Panc1 (cell line): Measurements from ENCODE around the gene ZC3HAV1.

Experiments
- CTCF ChIP-seq: fragments of 450-650 bp; IDR thresholded peaks from 2 replicates; pipeline ENCODE4 v1.5.1; 2017; ENCODE audit warnings: mild to moderate bottlenecking
- POLR2AphosphoS5 ChIP-seq: IDR thresholded peaks from 2 replicates; pipeline ENCODE4 v1.6.1; 2012; ENCODE audit warnings: mild to moderate bottlenecking, low read depth, low read length, moderate library complexity
- SIN3A ChIP-seq: IDR thresholded peaks from 2 replicates; pipeline ENCODE4 v1.6.1; 2012; ENCODE audit warnings: low read depth, mild to moderate bottlenecking, low read length, moderate library complexity, borderline replicate concordance; ENCODE audit not compliant: insufficient read depth
- TCF7L2 ChIP-seq: IDR thresholded peaks from 2 replicates; pipeline ENCODE4 v1.6.1; 2011; ENCODE audit warnings: mild to moderate bottlenecking, low read depth, low read length, inconsistent platforms
- TF ChIP-seq, protein P1 (sequence below), 2 experiments: IDR thresholded peaks; 2 replicates each; pipeline ENCODE4 v1.6.1; 2011 to 2012; ENCODE audit warnings: low read depth in 2 of 2, control low read depth in 1 of 2, low read length in 1 of 2, mild to moderate bottlenecking in 1 of 2, moderate library complexity in 1 of 2; ENCODE audit not compliant: insufficient read depth in 1 of 2

GRCh38 chr7:139071680-139072079 is 37.8 kb downstream of the ZC3HAV1 start:
- no peak for TF ChIP-seq CTCF
- TF ChIP-seq POLR2AphosphoS5, result no peak
- TF ChIP-seq, protein P1, sequence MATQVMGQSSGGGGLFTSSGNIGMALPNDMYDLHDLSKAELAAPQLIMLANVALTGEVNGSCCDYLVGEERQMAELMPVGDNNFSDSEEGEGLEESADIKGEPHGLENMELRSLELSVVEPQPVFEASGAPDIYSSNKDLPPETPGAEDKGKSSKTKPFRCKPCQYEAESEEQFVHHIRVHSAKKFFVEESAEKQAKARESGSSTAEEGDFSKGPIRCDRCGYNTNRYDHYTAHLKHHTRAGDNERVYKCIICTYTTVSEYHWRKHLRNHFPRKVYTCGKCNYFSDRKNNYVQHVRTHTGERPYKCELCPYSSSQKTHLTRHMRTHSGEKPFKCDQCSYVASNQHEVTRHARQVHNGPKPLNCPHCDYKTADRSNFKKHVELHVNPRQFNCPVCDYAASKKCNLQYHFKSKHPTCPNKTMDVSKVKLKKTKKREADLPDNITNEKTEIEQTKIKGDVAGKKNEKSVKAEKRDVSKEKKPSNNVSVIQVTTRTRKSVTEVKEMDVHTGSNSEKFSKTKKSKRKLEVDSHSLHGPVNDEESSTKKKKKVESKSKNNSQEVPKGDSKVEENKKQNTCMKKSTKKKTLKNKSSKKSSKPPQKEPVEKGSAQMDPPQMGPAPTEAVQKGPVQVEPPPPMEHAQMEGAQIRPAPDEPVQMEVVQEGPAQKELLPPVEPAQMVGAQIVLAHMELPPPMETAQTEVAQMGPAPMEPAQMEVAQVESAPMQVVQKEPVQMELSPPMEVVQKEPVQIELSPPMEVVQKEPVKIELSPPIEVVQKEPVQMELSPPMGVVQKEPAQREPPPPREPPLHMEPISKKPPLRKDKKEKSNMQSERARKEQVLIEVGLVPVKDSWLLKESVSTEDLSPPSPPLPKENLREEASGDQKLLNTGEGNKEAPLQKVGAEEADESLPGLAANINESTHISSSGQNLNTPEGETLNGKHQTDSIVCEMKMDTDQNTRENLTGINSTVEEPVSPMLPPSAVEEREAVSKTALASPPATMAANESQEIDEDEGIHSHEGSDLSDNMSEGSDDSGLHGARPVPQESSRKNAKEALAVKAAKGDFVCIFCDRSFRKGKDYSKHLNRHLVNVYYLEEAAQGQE (IDR thresholded peaks at IDR 0.05; ENCODE audit: insufficient read depth in 1 of 2, low read depth in 2 of 2, low read length in 1 of 2), result no peak
- TF ChIP-seq SIN3A, result no peak
- TF ChIP-seq TCF7L2, result no peak
